Tongue (tissue), 2 donors: ENCODE results near the gene CAPZA1. TPM values are rescaled to one million over a fixed set of nuclear protein-coding genes. Genes with fewer than 3 reads are reported as not detected.
"Not testable (repeated sequence)": the region's sequence is repeated elsewhere in the genome, so short reads cannot be mapped to it uniquely, and the experiment has no call there.

Experiments
- DNase-seq: peaks from one replicate; pipeline ENCODE4 v3.0.0-alpha.2; 2015
- total RNA-seq: library from RNA; depleted of rRNA; stranded (reverse); fragments of >200 nt; gene quantifications from one replicate; pipeline ENCODE4 v1.2.3, GENCODE V29; 2014

CAPZA1 gene
- total RNA-seq, 1 donor from 2014 or later: 112 TPM

GRCh38 chr1:112628516-112628915 is 8.9 kb downstream of the CAPZA1 start:
- DNase-seq: no peak

GRCh38 chr1:112629256-112629655 is 9.6 kb downstream of the CAPZA1 start:
- DNase-seq: no peak

- no peak for DNase-seq
These were observed 14.0 kb downstream of the CAPZA1 start for GRCh38 chr1:112633628-112634027.

DNA sequence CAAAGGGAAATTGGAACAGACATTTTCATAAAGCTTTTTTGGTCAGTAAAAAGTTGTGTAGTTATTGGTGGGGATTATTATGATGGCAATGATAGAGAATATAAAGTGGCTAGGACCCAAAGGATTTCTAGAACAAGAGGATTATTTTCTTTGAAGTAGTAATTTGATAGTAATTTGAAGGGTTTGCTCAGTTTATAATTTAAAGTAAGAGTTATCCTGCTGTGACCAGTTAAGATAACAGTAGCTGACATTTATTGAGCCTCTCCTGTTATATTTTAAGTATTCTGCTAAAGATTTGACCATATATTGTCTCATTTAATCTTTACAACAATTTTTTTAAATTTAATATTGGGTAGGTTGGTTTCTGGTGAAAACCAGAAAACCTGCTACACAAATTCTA is 14.7 kb downstream of the CAPZA1 start:
- no peak for DNase-seq

DNA sequence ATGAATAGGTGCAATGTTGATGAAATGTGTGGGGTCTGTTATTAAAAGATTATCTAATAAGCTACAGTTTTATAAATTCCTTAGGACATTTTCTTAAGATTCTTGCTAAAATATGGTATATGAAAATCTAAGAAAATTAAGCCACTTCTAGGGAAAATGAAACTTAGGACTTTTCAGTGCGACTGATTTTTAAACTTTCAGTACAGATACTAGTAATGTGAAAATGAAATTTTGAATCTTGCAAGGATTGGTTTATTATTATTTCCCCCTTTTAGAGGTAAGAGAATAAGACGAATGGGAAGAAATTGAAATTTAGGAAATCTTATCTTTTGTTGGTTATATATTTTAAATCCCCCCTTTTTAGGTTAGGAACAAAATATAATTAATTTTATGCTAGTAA is 16.4 kb downstream of the CAPZA1 start:
- DNase-seq: no peak

- no peak for DNase-seq
These were observed 17.1 kb downstream of the CAPZA1 start for GRCh38 chr1:112636597-112637253.

- no peak for DNase-seq
These were observed 17.9 kb downstream of the CAPZA1 start for GRCh38 chr1:112637254-112638109.

- DNase-seq: no peak
These were observed 18.4 kb downstream of the CAPZA1 start for GRCh38 chr1:112638110-112638428.

DNA sequence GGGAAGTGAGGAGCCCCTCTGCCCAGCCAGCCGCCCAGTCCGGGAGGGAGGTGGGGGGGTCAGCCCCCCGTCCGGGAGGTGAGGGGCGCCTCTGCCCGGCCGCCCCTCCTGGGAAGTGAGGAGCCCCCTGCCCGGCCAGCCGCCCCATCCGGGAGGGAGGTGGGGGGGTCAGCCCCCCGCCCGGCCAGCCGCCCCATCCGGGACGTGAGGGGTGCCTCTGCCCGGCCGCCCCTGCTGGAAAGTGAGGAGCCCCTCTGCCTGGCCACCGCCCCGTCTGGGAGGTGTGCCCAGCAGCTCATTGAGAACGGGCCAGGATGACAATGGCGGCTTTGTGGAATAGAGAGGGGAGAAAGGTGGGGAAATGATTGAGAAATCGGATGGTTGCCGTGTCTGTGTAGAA is 20.8 kb downstream of the CAPZA1 start:
- DNase-seq: not testable (repeated sequence)

- DNase-seq: no peak
These were observed 23.4 kb downstream of the CAPZA1 start for GRCh38 chr1:112643080-112643479.

GRCh38 chr1:112646225-112646624 is 26.6 kb downstream of the CAPZA1 start:
- no peak for DNase-seq

- DNase-seq: no peak
These were observed 31.6 kb downstream of the CAPZA1 start for GRCh38 chr1:112651205-112651604.

- no peak for DNase-seq
These were observed 46.2 kb downstream of the CAPZA1 start for GRCh38 chr1:112665857-112666256.

- no peak for DNase-seq
These were observed 47.3 kb downstream of the CAPZA1 start for GRCh38 chr1:112666946-112667345.

DNA sequence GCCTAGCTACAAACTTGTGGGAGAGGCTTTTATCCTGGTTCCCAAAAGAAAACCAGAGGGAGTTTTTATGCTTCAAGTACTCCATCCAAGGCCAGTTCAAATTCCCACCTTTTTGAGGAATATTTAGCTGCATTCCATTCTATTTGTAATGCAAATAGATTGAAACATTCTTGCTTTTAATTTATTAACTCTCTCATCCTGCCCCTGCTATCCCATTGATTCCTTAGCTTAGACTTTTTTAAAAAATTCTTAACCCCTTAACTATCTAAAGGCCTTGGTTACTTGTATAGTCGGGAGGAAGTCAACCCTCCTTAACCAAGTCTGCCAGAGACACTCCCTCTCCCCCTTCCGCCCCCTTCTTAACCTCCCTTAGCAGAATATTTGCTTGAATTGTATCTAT is 52.4 kb downstream of the CAPZA1 start:
- DNase-seq: no peak

DNA sequence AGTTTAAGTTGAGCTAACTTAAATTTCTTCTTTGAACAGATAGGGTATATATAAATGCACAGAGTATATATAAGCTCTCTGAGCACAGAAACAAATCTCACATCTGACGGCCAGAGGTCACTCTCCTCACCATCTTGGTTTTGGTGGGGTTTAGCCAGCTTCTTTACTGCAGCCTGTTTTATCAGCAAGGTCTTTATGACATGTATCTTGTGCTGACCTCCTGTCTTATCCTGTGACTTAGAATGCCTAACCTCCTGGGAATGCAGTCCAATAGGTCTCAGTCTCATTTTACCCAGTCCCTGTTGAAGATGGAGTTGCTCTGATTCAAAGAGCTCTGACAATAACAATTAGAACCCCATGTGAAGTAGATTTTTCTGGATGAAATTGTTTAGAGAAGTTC is 53.2 kb downstream of the CAPZA1 start:
- no peak for DNase-seq

GRCh38 chr1:112673592-112674439 is 54.2 kb downstream of the CAPZA1 start:
- peak; percentile 65 for DNase-seq

DNA sequence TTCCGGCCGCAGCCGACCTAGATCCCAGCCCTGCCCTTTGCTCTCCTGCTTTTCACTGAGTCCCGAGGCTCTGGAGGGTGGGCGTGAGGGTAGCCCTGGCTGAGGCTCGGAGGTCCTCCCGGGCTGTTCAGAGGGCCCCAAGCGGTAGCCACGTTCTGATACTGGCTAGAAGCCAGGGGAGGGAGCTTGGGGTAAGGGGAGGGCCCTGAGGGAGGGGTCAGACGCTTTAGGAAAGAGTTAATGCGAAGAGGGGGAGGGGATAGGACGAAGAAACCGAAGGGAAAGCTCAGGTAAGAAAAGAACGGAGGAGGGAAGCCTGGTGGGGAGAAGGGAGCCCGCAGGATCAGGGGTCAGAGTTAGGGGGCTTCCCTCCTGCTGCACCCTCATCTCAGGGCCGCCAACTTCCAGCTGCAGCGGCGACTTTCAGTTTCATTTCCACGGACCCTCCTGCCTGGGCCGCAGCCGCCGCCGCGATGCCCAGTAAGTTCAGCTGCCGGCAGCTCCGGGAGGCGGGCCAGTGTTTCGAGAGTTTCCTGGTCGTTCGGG is 54.9 kb downstream of the CAPZA1 start, which contains the start of gene MOV10:
MOV10 (plus strand) TSS at position 220 of the 546 bp plus-strand sequence; CDS start at position 474, 254 bp downstream.
- DNase-seq: peak; percentile 86

DNA sequence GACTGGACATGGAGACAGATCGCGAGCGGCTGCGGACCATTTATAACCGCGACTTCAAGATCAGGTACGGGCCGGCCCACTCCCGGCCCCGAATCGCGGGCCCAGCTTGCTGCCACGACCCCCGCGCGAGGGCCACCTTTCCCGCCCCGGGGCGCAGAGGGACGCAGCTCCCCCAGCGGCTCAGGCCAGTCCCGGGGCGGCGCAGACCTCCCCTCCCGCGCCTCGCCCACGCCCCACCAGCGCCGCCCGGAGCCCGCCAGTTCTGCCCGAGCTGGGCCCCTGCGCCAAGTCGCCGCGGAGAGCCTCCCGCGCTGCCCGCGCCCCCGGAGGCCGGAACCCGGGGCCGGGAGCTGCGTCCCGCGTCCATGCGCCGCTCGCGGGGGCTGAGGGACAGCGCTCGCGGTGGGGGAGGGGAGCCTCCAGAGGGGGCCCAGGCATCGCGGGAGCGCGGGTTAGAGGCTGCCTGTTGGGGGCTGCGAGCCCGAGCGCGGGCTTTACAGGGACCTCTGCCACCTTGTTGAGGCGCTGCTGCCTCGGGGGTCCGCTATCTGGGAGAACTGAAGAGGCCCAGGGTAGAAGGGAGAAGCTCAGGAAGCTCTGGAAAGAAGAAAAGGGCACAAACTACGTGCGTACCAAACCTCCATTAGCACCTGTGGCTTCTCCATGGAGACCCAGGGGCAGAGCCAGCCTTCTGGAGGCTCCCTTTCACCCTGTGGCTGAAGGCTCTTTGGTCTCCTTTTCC is 55.5 kb downstream of the CAPZA1 start:
- peak; percentile 78 for DNase-seq

GRCh38 chr1:112675728-112676381 is 56.2 kb downstream of the CAPZA1 start:
- no peak for DNase-seq

DNA sequence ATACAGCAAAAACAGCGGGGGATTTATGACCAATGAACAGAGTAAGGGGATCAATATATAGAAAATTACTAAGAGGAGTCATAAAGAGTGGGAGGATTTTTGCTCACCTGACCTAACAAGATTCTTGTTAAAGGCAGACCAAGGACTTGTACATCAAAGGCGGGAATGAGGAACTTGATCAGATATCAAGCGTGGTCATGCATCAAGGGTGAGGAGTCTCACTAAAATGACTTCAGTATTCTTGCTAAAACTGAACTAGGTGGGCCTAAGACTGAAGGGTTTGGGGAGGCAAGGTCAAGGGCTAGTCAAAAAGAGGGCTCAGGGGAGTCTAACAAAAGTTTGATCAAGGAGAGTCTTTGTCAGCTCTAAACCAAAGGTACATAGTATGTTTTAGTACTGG is 56.9 kb downstream of the CAPZA1 start:
- no peak for DNase-seq
